ENCODE results near the gene TEPSIN. TPM values are rescaled to one million over a fixed set of nuclear protein-coding genes. Genes with fewer than 3 reads are reported as not detected.

Gene TEPSIN
- total RNA-seq, 6 donors from 2014 or later = 33.1 to 141 (median 49.7) TPM

DNA sequence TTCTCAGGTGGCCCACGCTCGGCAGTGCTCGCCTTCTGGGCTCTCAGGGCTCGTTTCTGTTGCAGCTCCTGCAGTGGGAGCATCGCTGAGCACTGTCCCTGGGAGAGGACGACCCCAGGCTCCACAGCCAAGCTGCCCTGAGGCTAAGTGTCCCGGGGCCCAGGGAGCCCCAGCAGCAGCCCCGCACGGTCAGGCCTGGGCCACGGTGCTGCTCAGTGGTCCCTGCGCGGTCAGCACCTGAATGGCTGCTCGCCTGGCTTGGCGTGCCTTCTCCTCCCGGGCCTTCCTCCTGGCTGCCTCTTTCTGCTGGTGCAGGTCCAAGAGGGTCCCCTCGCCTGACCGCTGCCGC is 39.4 kb downstream of the TEPSIN start:
- WGBS, 2 donors = 95 to 99% methylated on average over 8 to 18 of the region's 18 CpGs
- DNase-seq (peak in 1 of 2 donors; percentile 75), ATAC-seq (ENCODE audit: low FRiP score in 2 of 2) (no peak)
- no peak overlapping the region for H3K4me3 ChIP-seq
- peak overlapping the region in 2 of 4 donors; percentile 17 to 55 for H3K27ac ChIP-seq
- no peaks in the 10 kb centered on the region for H3K9me3 ChIP-seq
- H3K27me3 ChIP-seq = no peaks in the 10 kb centered on the region
- TF ChIP-seq, protein P1, sequence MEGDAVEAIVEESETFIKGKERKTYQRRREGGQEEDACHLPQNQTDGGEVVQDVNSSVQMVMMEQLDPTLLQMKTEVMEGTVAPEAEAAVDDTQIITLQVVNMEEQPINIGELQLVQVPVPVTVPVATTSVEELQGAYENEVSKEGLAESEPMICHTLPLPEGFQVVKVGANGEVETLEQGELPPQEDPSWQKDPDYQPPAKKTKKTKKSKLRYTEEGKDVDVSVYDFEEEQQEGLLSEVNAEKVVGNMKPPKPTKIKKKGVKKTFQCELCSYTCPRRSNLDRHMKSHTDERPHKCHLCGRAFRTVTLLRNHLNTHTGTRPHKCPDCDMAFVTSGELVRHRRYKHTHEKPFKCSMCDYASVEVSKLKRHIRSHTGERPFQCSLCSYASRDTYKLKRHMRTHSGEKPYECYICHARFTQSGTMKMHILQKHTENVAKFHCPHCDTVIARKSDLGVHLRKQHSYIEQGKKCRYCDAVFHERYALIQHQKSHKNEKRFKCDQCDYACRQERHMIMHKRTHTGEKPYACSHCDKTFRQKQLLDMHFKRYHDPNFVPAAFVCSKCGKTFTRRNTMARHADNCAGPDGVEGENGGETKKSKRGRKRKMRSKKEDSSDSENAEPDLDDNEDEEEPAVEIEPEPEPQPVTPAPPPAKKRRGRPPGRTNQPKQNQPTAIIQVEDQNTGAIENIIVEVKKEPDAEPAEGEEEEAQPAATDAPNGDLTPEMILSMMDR (IDR thresholded peaks at IDR 0.05) = no peak
- TF ChIP-seq POLR2AphosphoS5 (IDR thresholded peaks at IDR 0.05) (no peak), EP300 (IDR thresholded peaks at IDR 0.05) (no peak), POLR2A (IDR thresholded peaks at IDR 0.05) (no peak)
- H3K36me3 ChIP-seq = peaks cover 0 to 20% (median 1%) of the 10 kb centered on the region in 4 donors
- H3K4me1 ChIP-seq = peaks cover 4 to 42% (median 24%) of the 10 kb centered on the region in 4 donors

DNA sequence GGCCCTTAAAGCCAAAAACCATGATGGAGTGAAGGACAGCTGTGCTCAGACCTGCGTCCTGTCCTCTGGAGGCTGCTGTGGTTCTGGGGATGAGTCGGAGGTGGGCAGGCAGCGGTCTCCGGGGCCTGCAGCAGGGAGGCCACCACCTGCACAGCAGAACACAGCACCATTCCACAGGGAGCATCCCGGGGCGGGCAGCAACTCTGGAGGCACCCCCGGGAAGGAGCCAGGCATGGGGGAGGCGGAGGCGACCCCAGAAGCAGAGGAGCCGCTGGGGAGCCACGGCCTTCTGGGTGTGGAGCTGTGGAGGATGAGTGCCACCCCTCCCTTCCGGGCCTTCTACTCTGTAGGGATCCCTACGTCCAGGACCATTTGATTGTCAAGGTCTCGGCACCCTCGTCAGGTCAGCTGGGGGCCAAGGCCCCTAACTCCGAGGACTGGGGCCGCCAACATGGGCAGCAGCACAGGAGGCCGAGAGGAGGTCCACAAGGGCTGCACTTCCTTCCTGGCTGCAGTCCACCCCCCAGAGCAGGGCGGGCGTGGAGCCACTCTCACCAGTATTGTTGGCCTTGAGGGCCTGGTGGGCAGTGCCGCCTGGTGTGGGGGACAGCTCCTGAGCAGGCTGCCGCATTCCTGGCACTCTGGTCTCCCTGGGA is 39.9 kb downstream of the TEPSIN start:
- WGBS, 2 donors = 88% methylated on average over 17 of the region's 22 CpGs; no CpG with 5 or more reads in 1 of the 2 donors
- no peak for ATAC-seq (ENCODE audit: low FRiP score in 2 of 2)
- H3K36me3 ChIP-seq = peaks cover 0 to 20% (median 1%) of the 10 kb centered on the region in 4 donors
- peak overlapping the region in 2 of 4 donors; percentile 17 to 55 for H3K27ac ChIP-seq
- no peak overlapping the region for H3K4me3 ChIP-seq
- H3K27me3 ChIP-seq = no peaks in the 10 kb centered on the region
- H3K4me1 ChIP-seq = peaks cover 4 to 42% (median 26%) of the 10 kb centered on the region in 4 donors
- H3K9me3 ChIP-seq = no peaks in the 10 kb centered on the region
- TF ChIP-seq POLR2A (IDR thresholded peaks at IDR 0.05) (no peak), POLR2AphosphoS5 (IDR thresholded peaks at IDR 0.05) (no peak), EP300 (IDR thresholded peaks at IDR 0.05) (no peak)
- TF ChIP-seq, protein P1 (IDR thresholded peaks at IDR 0.05) = no peak
- peak in 1 of 2 donors; percentile 66 for DNase-seq

DNA sequence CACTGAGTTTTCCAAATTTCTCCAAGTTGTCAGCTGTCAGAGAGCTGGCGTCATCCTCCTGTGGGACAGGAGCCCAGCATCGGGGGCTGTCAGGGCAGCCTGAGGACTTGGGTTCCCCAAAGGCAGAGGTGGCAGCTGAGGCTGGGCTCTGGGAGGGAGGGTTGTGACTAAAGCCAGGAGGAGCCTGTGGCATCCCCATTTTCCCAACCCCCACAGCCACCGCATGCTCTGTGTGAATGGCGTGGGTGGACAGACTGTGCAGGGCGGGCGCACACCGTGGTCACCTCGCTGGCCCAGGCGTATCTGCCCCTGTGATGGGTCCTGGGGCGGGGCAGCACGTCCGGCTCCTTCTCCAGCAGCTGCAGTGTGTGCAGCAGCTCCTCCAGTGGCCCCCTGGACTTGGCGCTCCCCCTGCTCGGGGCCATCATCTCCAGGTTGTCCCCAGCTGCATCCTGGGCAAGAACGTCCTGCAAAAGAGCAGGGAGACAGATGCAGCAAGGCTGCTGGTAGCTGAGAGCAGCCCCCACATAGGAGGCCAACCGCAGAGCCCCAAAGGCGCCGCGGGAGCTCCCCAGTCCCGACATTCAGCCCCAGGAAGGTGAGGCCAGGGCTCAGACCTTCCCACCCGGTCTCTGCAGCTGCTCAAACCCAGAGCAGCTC is 40.9 kb downstream of the TEPSIN start:
- DNase-seq (peak in 1 of 2 donors; percentile 77), ATAC-seq (ENCODE audit: low FRiP score in 2 of 2) (no peak)
- H3K4me1 ChIP-seq = peaks cover 4 to 42% (median 32%) of the 10 kb centered on the region in 4 donors
- peak overlapping the region in 2 of 4 donors; percentile 28 to 69 for H3K27ac ChIP-seq
- TF ChIP-seq POLR2A (IDR thresholded peaks at IDR 0.05) (no peak), EP300 (IDR thresholded peaks at IDR 0.05) (no peak), POLR2AphosphoS5 (IDR thresholded peaks at IDR 0.05) (no peak)
- TF ChIP-seq, protein P1 (IDR thresholded peaks at IDR 0.05) = no peak
- H3K27me3 ChIP-seq = no peaks in the 10 kb centered on the region
- no peaks in the 10 kb centered on the region for H3K9me3 ChIP-seq
- H3K36me3 ChIP-seq = peaks cover 0 to 16% (median 1%) of the 10 kb centered on the region in 4 donors
- H3K4me3 ChIP-seq = peak overlapping the region in 1 of 4 donors; percentile 29
- 89 to 100% methylated on average over 2 to 12 of the region's 21 CpGs for WGBS, 2 donors

DNA sequence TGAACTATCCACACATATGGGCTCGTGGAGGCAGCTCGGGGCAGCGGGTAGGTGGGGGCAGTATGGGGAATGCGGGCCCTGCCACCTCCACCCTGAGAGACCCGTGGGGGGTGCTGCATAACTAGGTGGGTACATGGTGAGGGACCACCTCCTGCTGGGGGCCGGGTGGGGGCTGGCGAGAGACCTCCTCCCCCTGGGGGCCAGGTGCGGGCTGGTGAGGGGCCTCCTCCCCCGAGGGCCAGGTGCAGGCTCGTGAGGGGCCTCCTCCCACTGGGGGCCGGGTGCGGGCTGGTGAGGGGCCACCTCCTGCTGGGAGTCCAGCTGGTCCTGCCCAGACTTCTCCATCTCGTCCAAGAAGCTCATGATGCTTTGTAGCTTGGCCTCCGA is 41.5 kb downstream of the TEPSIN start:
- ATAC-seq (ENCODE audit: low FRiP score in 2 of 2) (no peak), DNase-seq (peak in 1 of 2 donors; percentile 73)
- no peaks in the 10 kb centered on the region for H3K9me3 ChIP-seq
- peak overlapping the region in 3 of 4 donors; percentile 28 to 73 (median 69) for H3K27ac ChIP-seq
- TF ChIP-seq, protein P1 (IDR thresholded peaks at IDR 0.05) = no peak
- TF ChIP-seq POLR2AphosphoS5 (IDR thresholded peaks at IDR 0.05) (no peak), EP300 (IDR thresholded peaks at IDR 0.05) (no peak), POLR2A (IDR thresholded peaks at IDR 0.05) (no peak)
- WGBS, 2 donors = 77 to 79% methylated on average over 9 to 13 of the region's 14 CpGs
- H3K27me3 ChIP-seq = no peaks in the 10 kb centered on the region
- peaks cover 0 to 15% (median 1%) of the 10 kb centered on the region in 4 donors for H3K36me3 ChIP-seq
- peak overlapping the region in 2 of 4 donors; percentile 29 to 30 for H3K4me3 ChIP-seq
- H3K4me1 ChIP-seq = peaks cover 4 to 42% (median 32%) of the 10 kb centered on the region in 4 donors

Data from upper lobe of left lung (tissue), 6 donors.